KOPT-K1 (cell line): ENCODE data around the gene JAM3.

Source experiments
- H3K27ac ChIP-seq: fragments of 200-600 bp; sonication (generic); 2 replicates; pipeline ENCODE4 v1.5.1; 2016; ENCODE audit warnings: antibody characterized with exemption, mild to moderate bottlenecking, low read depth, low read length; ENCODE audit not compliant: poor library complexity, severe bottlenecking
- H3K36me3 ChIP-seq: fragments of 200-600 bp; sonication (generic); 2 replicates; pipeline ENCODE4 v1.5.1; 2017; ENCODE audit warnings: antibody characterized with exemption, mild to moderate bottlenecking, low read length, moderate library complexity; ENCODE audit not compliant: insufficient read depth
- H3K9me3 ChIP-seq: fragments of 200-600 bp; sonication (generic); 2 replicates; pipeline ENCODE4 v1.5.1; 2017; ENCODE audit warnings: antibody characterized with exemption, low read length, mild to moderate bottlenecking; ENCODE audit not compliant: insufficient read depth, poor library complexity, severe bottlenecking

JAM3 gene

GRCh38 chr11:134132808-134133207 lies 63.9 kb downstream of the JAM3 start:
- Histone ChIP-seq H3K9me3 (peaks cover 74% of the 10 kb centered on the region), H3K27ac (no peak overlapping the region), H3K36me3 (peaks cover 46% of the 10 kb centered on the region)

DNA sequence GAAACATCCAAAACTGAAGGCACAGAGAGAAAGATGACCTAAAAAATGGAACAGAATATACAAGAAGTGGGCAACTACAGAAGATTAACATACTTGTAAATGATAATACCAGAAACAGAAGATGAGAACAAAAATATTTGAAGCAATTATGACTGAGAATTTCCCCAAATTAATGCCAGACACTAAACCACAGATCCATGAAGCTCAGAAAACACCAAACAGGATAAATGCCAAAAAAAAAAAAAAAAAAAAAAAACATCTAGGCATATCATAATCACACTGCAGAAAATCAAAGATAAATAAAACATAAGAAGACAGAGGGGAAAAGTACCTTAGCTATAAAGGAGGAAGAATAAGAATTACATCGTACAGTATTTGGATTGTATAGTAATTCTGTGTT lies 65.3 kb downstream of the JAM3 start:
- peaks cover 60% of the 10 kb centered on the region for H3K9me3 ChIP-seq
- H3K27ac ChIP-seq: no peak overlapping the region
- peaks cover 33% of the 10 kb centered on the region for H3K36me3 ChIP-seq

DNA sequence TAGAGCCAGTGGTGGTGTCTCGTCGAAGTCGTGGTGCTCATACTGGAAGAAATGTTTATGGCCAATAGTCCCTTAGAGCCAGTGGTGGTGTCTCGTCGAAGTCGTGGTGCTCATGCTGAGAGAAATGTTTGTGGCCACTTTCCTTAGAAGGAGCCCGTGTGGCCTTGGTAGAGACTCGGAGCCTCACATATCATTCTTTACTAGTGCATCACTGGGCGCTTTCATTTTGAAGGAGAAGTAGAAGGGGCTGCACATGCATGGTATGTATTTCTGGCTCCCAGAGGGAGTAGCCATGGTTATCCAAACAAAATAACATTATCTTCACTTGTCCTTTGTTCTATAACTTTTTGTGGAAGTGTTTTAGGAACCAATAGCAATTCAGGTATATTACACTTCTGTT lies 69.5 kb downstream of the JAM3 start:
- Histone ChIP-seq H3K9me3 (peaks cover 18% of the 10 kb centered on the region), H3K36me3 (peaks cover 39% of the 10 kb centered on the region), H3K27ac (no peak overlapping the region)

DNA sequence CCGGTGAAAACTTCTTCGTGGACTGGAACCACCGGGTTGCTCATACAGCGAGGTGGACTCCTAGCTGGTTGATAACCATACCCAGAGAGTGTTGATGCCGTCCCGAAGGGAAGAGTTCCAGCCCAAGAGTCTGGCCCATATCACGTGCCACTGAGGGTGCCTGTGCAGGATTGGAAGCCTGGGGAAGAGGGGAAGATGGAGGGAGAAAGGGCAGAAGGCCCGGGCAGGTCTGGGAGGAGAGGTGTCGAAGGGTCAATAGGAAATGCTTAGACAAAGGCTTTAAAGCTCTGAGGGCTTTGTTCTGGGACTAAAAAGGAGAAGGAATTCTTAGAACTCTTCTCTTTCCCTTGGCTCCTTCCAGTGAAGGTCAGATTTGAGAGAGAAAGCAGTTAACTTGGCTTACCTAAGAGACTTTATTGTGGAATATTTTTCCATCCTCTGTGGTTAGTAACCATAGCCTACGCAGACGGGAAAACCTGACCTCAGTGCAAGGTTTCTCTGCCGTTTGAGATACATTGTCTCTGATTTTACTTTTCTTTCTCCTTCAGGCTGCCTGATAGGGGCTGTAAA lies 70.5 kb downstream of the JAM3 start:
- peaks cover 8% of the 10 kb centered on the region for H3K9me3 ChIP-seq
- H3K36me3 ChIP-seq: peaks cover 45% of the 10 kb centered on the region
- H3K27ac ChIP-seq: no peak overlapping the region

- peaks cover 4% of the 10 kb centered on the region for H3K9me3 ChIP-seq
- H3K36me3 ChIP-seq: peaks cover 50% of the 10 kb centered on the region
- H3K27ac ChIP-seq: no peak overlapping the region
These were observed 71.0 kb downstream of the JAM3 start for GRCh38 chr11:134139873-134140331.

DNA sequence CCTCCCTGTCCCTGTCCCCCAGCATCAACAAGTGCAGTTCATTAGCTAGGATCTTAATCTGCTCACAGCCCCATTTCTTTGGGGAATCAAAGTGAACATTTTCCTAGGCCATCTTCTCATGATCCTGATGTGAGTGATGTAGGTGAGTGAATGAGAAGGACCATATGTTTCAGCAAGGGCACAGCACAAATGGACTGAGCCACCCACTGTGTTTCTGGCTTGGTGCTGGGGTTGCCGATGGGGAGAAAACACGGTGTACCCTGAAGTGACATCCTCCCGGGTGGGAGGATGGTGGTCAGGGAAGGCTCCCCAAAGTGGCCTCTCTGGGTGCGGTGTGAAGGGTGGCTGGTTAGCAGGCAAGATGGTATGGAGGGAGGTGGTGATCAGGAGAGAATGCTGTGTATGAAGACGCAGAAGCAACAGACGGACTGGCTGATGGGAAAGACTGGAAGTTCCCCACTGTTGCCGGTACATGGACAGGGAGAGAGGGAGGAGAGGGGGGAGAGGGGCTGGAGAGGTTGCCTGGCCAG lies 72.2 kb downstream of the JAM3 start:
- Histone ChIP-seq H3K36me3 (peaks cover 62% of the 10 kb centered on the region), H3K9me3 (no peaks in the 10 kb centered on the region), H3K27ac (no peak overlapping the region)

GRCh38 chr11:134142536-134142935 lies 73.7 kb downstream of the JAM3 start:
- Histone ChIP-seq H3K36me3 (peaks cover 77% of the 10 kb centered on the region), H3K27ac (no peak overlapping the region), H3K9me3 (no peaks in the 10 kb centered on the region)

DNA sequence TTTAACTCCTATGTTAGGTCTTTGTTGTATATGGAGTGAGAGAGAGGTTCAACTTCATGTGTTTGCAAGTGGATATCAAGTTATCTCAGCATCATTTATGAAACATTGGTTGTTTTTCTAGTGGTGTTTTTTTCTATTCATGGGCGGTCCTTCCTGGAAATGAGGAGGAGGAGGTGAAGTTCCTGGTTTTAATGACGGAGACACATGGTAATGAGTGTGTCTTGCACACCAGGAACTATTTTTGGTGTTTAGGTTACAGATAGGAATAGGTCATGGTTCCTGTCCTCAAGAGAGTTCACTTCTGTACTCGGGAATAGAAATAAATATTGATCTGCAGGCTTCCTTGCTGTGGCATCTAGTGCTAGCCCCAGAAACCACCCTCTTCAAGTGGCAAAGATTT lies 74.9 kb downstream of the JAM3 start:
- no peaks in the 10 kb centered on the region for H3K9me3 ChIP-seq
- peaks cover 89% of the 10 kb centered on the region for H3K36me3 ChIP-seq
- H3K27ac ChIP-seq: no peak overlapping the region

DNA sequence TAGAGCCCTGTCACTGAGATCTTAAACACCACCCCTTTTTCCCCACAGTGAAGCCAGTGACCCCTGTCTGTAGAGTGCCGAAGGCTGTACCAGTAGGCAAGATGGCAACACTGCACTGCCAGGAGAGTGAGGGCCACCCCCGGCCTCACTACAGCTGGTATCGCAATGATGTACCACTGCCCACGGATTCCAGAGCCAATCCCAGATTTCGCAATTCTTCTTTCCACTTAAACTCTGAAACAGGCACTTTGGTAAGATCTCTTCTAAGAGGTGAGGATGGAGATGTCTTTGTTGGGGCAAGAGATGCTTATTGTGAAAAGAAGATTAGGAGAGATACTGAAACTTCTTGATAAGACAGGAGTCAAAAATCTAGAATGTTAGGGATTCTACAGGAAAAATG lies 75.9 kb downstream of the JAM3 start:
- H3K36me3 ChIP-seq: peaks cover 99% of the 10 kb centered on the region

DNA sequence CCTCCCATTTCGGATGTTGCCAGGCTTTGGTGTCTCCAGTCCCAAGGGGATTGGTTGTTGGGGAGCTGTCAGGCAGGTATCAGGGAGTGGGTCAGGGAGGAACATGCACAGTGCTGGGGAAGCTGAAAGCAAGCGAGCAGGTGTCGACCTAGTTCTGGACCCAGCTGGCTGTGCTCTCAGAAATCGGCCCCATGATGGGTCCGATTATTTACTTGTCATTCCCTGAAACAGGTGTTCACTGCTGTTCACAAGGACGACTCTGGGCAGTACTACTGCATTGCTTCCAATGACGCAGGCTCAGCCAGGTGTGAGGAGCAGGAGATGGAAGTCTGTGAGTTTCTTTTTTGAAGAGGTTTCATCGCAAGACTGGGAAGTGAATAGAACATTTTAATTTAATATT lies 76.8 kb downstream of the JAM3 start:
- no peaks in the 10 kb centered on the region for H3K9me3 ChIP-seq
- H3K36me3 ChIP-seq: peaks cover 100% of the 10 kb centered on the region
- H3K27ac ChIP-seq: no peak overlapping the region

More for the DNA sequence above, 75.9 kb downstream of the JAM3 start:
- H3K27ac ChIP-seq: no peak overlapping the region
- H3K9me3 ChIP-seq: no peaks in the 10 kb centered on the region

DNA sequence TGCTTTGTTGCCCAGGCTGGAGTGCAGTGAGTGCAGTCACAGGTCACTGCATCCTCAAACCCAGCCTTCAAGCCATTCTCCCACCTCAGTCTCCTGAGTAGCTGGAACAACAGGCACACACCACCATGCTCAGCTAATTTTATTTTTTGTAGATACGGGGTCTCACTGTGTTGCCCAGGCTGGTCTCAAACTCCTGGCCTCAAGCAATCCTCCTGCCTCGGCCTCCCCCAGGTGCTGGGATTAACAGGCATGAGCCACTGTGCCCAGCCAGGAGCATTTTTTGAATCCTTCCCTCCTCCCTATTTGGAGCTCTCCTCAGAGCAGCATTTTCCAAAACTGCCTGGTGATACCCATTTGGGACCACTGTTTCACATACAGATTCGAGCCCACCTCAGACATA lies 77.7 kb downstream of the JAM3 start:
- H3K9me3 ChIP-seq: no peaks in the 10 kb centered on the region
- no peak overlapping the region for H3K27ac ChIP-seq
- peaks cover 100% of the 10 kb centered on the region for H3K36me3 ChIP-seq

GRCh38 chr11:134149371-134149770 lies 80.5 kb downstream of the JAM3 start:
- no peak overlapping the region for H3K27ac ChIP-seq
- H3K36me3 ChIP-seq: peaks cover 100% of the 10 kb centered on the region
- H3K9me3 ChIP-seq: no peaks in the 10 kb centered on the region

DNA sequence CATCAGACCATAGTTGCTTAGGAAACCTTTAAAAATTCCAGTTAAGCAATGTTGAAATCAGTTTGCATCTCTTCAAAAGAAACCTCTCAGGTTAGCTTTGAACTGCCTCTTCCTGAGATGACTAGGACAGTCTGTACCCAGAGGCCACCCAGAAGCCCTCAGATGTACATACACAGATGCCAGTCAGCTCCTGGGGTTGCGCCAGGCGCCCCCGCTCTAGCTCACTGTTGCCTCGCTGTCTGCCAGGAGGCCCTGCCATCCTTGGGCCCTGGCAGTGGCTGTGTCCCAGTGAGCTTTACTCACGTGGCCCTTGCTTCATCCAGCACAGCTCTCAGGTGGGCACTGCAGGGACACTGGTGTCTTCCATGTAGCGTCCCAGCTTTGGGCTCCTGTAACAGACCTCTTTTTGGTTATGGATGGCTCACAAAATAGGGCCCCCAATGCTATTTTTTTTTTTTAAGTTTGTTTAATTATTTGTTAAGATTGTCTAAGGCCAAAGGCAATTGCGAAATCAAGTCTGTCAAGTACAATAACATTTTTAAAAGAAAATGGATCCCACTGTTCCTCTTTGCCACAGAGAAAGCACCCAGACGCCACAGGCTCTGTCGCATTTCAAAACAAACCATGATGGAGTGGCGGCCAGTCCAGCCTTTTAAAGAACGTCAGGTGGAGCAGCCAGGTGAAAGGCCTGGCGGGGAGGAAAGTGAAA lies 81.5 kb downstream of the JAM3 start:
- Histone ChIP-seq H3K27ac (no peak overlapping the region), H3K36me3 (peaks cover 100% of the 10 kb centered on the region), H3K9me3 (no peaks in the 10 kb centered on the region)

DNA sequence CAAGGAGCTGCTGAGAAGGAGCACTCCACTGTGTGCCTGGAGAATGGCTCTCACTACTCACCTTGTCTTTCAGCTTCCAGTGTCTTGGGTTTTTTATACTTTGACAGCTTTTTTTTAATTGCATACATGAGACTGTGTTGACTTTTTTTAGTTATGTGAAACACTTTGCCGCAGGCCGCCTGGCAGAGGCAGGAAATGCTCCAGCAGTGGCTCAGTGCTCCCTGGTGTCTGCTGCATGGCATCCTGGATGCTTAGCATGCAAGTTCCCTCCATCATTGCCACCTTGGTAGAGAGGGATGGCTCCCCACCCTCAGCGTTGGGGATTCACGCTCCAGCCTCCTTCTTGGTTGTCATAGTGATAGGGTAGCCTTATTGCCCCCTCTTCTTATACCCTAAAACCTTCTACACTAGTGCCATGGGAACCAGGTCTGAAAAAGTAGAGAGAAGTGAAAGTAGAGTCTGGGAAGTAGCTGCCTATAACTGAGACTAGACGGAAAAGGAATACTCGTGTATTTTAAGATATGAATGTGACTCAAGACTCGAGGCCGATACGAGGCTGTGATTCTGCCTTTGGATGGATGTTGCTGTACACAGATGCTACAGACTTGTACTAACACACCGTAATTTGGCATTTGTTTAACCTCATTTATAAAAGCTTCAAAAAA lies 82.3 kb downstream of the JAM3 start:
- Histone ChIP-seq H3K36me3 (peaks cover 100% of the 10 kb centered on the region), H3K27ac (no peak overlapping the region), H3K9me3 (no peaks in the 10 kb centered on the region)

GRCh38 chr11:134152696-134153095 lies 83.8 kb downstream of the JAM3 start:
- Histone ChIP-seq H3K9me3 (no peaks in the 10 kb centered on the region), H3K36me3 (peaks cover 100% of the 10 kb centered on the region), H3K27ac (no peak overlapping the region)
